Thyroid gland (tissue), 4 donors: ENCODE measurements around the gene CINP.

Experiments used
- CTCF ChIP-seq, 6 experiments: fragments of 200-600 bp in 3 of 6; fragments of 450-650 bp in 3 of 6; sonication (generic) in 3 of 6; IDR thresholded peaks; one replicate each; pipeline ENCODE4 v1.5.1; 2016 to 2019; ENCODE audit warnings: antibody characterized with exemption in 6 of 6, mild to moderate bottlenecking in 2 of 6, inconsistent platforms in 1 of 6, moderate library complexity in 1 of 6
- POLR2A ChIP-seq, 2 donors: fragments of 450-650 bp; IDR thresholded peaks; one replicate each; pipeline ENCODE4 v1.6.1; 2017; ENCODE audit warnings: antibody characterized with exemption in 2 of 2, mild to moderate bottlenecking in 2 of 2, moderate library complexity in 1 of 2

GRCh38 chr14:102373110-102373509 is 10.4 kb upstream of the CINP start:
- TF ChIP-seq CTCF (IDR thresholded peaks at IDR 0.05) (no peak), POLR2A (IDR thresholded peaks at IDR 0.05) (no peak)
